D721Med (cell line): ENCODE data around the gene XYLT1.

Source experiments
- DNase-seq: peaks from one replicate; pipeline ENCODE4 v3.0.0; 2011; ENCODE audit warnings: low spot score; ENCODE audit not compliant: insufficient read length
- FAIRE-seq: peaks from 2 replicates; lab custom pipeline; 2011; peaks lifted over from hg19 to GRCh38; lab: Jason Lieb, UNC
- TF ChIP-seq, protein P1 (sequence below): IDR thresholded peaks from 2 replicates; pipeline ENCODE4 v1.5.1; 2012; ENCODE audit warnings: mild to moderate bottlenecking, control low read depth; ENCODE audit not compliant: insufficient read depth; ENCODE audit errors: missing control alignments

The XYLT1 gene

GRCh38 chr16:17316005-17316404 lies 154.8 kb downstream of the XYLT1 start:
- TF ChIP-seq, protein P1, sequence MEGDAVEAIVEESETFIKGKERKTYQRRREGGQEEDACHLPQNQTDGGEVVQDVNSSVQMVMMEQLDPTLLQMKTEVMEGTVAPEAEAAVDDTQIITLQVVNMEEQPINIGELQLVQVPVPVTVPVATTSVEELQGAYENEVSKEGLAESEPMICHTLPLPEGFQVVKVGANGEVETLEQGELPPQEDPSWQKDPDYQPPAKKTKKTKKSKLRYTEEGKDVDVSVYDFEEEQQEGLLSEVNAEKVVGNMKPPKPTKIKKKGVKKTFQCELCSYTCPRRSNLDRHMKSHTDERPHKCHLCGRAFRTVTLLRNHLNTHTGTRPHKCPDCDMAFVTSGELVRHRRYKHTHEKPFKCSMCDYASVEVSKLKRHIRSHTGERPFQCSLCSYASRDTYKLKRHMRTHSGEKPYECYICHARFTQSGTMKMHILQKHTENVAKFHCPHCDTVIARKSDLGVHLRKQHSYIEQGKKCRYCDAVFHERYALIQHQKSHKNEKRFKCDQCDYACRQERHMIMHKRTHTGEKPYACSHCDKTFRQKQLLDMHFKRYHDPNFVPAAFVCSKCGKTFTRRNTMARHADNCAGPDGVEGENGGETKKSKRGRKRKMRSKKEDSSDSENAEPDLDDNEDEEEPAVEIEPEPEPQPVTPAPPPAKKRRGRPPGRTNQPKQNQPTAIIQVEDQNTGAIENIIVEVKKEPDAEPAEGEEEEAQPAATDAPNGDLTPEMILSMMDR: no peak
- DNase-seq (no peak), FAIRE-seq (no peak)

- TF ChIP-seq, protein P1: no peak
- no peak for FAIRE-seq
- no peak for DNase-seq
Measured at GRCh38 chr16:17313793-17314547, 156.8 kb downstream of the XYLT1 start.

- FAIRE-seq (no peak), DNase-seq (no peak)
- TF ChIP-seq, protein P1: no peak
Measured at GRCh38 chr16:17313085-17313611, 157.6 kb downstream of the XYLT1 start.

DNA sequence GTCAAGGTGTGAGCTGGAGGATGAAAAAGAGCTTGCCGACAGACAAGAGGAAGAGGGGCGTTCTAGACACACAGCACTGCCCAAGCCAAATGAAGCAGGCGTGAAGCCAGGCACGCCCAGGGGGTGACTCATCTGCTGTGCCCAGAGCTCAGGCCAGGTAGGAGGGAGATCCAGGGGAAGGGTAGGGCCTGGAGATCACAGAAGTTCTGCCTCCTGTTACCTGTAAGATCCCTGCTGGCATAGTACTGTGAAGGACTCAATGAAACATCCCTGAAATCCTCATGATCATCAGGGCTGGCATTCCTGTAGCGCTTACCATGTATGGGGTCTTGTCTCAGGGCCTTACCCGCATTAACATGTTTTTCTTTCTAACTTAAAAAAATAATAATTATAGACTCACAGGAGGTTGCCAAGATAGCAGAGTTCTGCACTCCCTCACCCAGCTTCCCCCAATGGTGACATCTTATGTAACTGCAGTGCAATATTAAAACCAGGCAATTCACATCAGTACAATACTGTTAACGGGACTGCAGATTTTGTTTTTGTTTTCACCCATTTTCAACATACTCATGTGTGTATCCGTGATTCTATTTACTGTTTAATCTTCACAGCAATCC lies 158.6 kb downstream of the XYLT1 start:
- FAIRE-seq (no peak), DNase-seq (no peak)
- TF ChIP-seq, protein P1: no peak

DNA sequence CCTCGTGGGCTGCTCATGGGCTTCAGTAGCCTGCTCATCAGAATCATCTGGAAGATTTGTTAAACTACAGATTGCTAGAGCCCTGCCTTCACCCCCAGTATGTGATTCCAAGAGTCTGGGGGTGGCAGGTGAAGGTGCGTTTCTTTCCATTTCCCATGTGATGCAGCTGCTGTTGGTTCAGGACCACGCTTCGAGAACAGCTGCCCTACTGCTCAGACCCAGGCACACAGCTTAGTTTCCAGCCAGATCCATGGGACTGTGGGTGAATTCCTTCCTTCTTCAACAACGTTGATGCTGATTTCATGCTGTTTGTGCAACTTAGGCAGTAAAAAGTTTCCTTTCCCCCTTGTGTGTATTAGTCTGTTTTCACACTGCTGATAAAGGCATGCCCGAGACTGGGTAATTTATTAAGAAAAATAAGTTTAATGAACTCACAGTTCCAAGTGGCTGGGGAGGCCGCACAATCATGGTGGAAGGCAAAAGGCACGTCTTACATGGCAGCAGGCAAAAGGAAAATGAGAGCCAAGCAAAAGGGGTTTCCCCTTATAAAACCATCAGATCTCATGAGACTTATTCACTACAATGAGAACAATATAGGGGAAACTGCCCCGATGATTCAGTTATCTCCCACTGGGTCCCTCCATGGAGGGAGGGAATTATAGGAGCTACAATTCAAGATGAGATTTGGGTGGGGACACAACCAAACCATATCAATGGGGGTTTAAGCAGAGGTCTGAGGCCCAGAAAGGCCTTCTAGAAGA lies 159.2 kb downstream of the XYLT1 start:
- DNase-seq: no peak
- TF ChIP-seq, protein P1: no peak
- FAIRE-seq: no peak

GRCh38 chr16:17309510-17309909 lies 161.2 kb downstream of the XYLT1 start:
- DNase-seq (no peak), FAIRE-seq (no peak)

More at GRCh38 chr16:17309510-17309909, 161.2 kb downstream of the XYLT1 start:
- TF ChIP-seq, protein P1: no peak
